ENCODE measurements around the gene STARD10.

The STARD10 gene

GRCh38 chr11:72780296-72781062 is 13.4 kb downstream of the STARD10 start:
- DNase-seq (ENCODE audit: low read depth in 2 of 2) = no peak

DNA sequence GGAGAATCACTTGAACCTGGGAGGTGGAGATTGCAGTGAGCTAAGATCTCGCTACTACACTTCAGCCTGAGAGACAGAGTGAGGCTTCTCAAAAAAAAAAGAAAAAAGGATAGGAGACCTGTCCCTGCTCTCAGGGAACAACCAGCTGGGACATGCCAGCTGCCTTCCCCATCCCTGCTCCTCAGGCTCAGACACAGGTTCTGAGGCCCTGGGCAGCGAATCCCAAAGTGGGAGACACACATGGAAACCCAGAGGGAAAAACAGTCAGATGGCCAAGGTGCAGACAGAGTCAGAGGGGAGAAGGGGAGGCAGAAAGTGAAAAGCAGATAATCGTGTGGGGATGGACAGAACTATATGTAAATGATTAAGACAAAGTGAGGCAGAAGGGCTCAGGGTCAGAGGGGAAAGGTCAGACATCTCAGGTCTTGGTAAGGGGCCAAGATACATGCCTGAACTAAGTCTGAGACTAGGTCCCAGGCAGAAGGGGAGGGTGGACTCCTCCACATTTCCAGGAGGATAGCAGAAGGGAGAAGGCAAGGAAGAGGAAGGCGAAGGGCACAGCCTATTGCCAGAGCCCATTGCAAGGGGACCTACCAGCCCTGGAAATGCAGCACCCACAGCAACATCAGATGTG is 14.2 kb downstream of the STARD10 start:
- DNase-seq (ENCODE audit: low read depth in 2 of 2) = no peak

GRCh38 chr11:72778535-72779494 is 15.0 kb downstream of the STARD10 start:
- no peak for DNase-seq (ENCODE audit: low read depth in 2 of 2)

DNA sequence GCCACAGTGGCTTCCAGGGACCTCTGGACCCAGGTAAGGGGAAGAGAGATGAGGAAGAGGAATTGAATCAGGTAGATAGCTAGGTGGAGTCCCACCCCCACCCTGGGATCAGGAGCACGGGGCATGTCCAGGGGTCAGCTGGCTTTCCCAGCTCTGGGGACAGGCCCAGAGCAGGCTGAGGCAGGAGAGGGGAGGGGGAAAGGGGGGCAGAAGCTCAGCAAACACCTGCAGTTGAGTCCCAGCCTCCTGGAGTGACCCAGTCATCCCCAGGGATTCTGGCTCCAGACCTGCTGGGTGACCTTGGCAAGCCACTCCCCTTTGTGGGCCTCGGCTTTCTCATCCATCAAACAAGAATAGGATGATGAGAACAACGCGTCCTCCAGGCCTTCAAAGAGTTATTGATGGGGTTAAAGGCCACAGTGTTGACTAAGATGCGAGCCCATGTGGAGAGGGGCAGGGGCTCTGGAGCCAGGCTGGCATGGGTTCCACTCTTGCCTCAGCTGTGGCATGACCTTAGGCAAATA is 16.0 kb downstream of the STARD10 start:
- DNase-seq (ENCODE audit: low read depth in 2 of 2) = no peak

- DNase-seq (ENCODE audit: low read depth in 2 of 2) = no peak
These were observed 16.7 kb downstream of the STARD10 start for GRCh38 chr11:72776844-72777754.

- DNase-seq (ENCODE audit: low read depth in 2 of 2) = no peak
These were observed 17.6 kb downstream of the STARD10 start for GRCh38 chr11:72776117-72776843.

DNA sequence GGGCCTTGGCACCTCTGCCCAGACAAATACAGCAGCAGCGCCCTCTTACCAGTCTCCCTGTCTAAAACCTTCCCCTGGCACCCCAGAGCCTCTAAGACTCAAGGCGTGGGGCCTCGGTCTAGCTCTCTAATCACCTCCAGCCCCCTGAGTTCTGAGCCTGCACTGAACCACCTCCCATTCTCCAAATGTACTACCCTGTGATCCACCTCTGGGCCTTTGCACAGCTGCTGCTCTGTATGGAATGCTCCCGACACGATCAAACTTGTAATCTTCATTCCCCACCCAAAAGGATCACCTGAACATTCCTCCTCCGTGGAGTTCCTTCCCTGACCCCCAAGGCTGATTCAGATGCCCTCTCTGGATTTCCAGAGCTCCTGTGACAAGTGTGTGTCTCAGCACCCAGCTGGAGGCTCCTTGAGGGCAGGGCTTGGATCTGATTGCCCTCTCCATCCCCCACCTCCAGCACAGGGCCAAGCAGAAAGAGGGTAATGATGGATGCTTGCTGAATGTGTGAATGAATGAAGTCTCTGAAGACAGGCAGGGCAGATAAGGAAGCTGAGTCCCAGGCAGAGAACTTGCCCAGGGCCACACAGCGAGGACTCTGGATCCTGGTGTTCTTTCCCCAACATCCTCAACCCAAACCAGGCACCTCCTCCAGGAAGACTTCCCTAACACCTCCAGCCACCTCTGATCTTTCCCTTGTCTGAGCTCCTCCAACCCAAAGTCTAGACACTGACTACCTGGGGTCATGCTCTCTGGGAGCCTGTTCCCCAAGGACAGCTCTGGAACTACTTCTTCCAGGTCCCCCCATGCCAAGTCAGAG is 18.3 kb downstream of the STARD10 start:
- no peak for DNase-seq (ENCODE audit: low read depth in 2 of 2)

DNA sequence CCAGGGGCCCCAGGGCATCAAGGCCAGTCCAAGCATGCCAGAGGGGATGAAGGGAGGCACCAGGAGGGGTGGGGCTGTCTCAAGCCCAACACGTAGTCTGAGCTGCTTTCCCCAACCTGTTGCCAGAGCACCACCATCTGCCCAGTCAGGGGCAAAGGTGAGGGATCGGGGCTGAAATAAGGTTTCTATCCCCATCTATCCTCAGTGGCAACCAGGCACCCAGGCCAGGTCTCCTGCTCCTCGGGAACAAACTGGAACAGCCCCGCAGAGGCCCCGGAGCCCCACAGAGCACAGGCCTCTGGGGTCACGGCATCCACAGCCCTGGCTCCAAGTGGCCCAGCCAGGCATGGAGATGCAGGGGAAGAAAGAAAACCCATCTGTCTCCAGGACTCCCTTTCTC is 19.3 kb downstream of the STARD10 start:
- no peak for DNase-seq (ENCODE audit: low read depth in 2 of 2)

- DNase-seq (ENCODE audit: low read depth in 2 of 2) = no peak
These were observed 20.2 kb downstream of the STARD10 start for GRCh38 chr11:72773696-72774095.

DNA sequence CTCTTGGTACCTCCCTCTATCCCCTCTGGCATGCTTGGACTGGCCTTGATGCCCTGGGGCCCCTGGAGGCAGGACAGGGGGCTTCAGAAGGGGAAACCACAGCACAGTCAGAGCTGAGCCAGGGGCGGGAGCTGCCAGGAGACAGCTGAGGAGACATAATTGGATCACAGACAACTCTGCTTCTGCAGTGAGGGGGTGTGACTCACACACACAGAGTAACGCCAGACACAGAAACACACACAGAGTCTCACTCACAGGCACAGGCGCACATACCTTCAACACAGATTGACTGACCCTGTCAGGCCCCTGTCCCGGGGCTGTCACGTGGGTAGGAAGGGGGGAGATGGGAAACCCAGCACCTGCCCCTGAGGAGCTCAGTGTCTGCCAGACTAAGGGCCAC is 20.6 kb downstream of the STARD10 start:
- DNase-seq (ENCODE audit: low read depth in 2 of 2) = no peak

- no peak for DNase-seq (ENCODE audit: low read depth in 2 of 2)
These were observed 21.8 kb downstream of the STARD10 start for GRCh38 chr11:72772059-72772458.

- no peak for DNase-seq (ENCODE audit: low read depth in 2 of 2)
These were observed 22.3 kb downstream of the STARD10 start for GRCh38 chr11:72771507-72771906.

DNA sequence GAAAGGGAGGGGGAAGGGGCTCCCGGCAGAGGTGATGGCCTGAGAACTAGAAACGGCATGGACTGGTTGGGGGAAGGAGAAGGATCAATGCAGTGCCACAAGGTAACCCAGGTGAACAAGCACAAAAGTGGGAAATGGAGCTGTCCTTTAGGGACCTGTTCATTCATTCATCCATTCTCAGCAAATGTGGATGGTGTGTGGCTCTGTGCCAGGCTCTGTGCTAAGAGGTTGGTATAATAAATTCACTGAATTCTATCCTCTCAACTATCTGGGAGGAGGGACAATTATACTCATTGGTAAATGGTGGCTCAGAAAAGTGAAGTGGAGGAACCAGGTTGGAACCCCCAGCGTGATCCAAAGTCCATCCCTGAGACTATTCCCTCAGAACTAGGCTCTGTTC is 23.0 kb downstream of the STARD10 start:
- no peak for DNase-seq (ENCODE audit: low read depth in 2 of 2)

DNA sequence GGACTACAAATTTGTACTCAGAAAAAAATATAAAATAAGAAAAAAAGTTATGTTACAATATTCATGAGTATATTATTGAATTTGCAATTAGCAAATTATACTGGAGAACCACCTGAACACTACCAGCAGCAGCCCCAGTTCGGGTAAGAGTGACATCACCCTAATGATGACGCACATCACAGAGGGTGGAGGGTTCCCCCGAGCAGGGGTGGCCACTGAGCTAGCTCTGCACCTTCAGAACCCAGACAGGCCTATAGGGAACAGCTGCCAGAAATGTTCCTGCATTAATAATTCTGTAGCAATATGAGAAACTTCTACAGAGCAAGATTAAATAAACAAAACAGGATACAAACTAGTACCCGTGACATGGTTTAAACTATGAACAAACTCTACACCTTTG is 24.2 kb downstream of the STARD10 start:
- no peak for DNase-seq (ENCODE audit: low read depth in 2 of 2)

DNA sequence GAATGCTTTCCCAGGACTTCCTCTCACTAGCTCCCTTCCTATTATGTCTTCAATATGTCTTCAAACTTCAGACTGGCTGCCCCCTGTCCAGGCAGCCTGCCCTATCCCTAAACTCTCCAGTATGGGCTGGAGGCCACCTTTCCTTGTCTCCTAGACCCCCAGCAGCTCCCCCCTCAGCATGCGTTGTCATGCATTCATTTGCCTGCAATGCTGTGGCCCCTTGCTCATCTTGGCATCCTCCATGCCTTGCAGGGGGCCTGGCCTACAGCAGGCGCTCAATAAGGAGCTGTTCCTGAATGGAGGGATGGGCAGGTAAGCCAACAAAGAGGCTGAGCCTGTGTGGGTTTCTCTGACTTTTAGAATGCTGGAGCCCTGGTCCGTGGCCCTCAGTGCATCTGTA is 25.3 kb downstream of the STARD10 start:
- DNase-seq (ENCODE audit: low read depth in 2 of 2) = no peak

DNA sequence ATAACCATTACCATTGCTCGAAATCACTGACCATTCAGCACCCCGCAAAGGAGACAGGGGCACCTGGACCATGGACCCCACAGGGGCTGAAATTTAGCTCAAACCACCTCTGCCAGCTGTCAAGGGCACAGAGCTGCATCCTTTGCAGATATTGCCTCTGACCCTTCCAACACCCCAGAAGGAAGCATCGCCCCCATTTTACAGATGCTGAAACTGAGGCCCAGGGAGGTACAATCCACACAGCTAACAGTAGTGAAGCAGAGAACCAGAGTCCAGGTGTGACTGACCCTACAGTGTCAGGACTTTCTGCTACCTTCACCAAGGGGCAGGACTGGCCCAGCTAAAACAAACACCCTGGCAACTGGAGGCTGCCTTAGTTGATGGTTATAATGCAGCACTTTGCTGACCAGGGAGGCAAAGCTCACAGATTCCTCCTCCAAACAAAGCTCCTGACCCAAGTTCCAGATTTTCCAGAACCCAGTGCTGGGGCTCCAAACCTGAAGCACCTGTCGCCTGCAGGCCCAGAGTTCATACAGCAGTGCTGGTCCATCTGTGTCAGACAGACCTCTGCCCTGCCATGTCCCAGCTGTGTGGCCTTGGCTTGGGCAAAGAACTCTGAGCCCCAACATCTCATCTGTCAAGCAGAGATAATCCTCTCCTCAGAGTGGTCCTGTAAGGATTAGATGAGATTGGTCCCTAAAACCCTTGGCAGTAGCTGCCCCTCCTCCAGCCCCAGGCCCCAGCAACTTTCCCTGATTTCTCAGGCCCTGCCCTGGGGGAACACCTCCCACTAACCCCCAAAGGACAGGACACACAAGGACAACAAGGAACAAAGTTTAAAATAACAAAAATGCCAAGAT is 26.4 kb downstream of the STARD10 start:
- no peak for DNase-seq (ENCODE audit: low read depth in 2 of 2)

- no peak for DNase-seq (ENCODE audit: low read depth in 2 of 2)
These were observed 27.5 kb downstream of the STARD10 start for GRCh38 chr11:72766152-72766902.

- no peak for DNase-seq (ENCODE audit: low read depth in 2 of 2)
These were observed 29.3 kb downstream of the STARD10 start for GRCh38 chr11:72764503-72764902.
